HG03060 (cell line): Measurements from ENCODE around the gene MAML2.

Experiments used
- ATAC-seq: cut with Tn5 transposase; IDR thresholded peaks from one replicate; pipeline ENCODE4 v1.9.1; 2021; ENCODE audit warnings: low read depth, moderate number of reproducible peaks; ENCODE audit not compliant: unreplicated experiment

MAML2 gene

GRCh38 chr11:96218006-96218405 lies 125.0 kb downstream of the MAML2 start:
- ATAC-seq, result no peak

GRCh38 chr11:96217206-96217605 lies 125.8 kb downstream of the MAML2 start:
- ATAC-seq, result no peak

DNA sequence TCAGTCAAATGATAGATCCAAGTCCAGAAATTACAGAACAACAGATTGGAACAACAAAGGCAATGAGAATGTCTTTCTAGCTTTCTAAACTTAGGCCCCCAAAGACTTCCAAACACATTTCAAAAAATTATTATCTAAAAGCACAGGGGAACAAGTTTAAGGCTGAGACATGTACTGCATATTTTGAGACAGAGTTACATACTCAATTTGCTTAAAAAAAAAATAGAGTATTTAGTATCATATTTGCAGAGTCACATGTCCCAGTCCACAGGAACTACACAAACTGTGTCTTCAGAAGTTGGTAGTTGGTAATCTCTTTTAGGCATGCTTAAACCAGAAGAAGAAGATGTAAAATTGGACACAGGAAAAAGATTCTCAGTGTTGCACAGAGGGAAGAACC lies 127.2 kb downstream of the MAML2 start:
- ATAC-seq, result no peak

DNA sequence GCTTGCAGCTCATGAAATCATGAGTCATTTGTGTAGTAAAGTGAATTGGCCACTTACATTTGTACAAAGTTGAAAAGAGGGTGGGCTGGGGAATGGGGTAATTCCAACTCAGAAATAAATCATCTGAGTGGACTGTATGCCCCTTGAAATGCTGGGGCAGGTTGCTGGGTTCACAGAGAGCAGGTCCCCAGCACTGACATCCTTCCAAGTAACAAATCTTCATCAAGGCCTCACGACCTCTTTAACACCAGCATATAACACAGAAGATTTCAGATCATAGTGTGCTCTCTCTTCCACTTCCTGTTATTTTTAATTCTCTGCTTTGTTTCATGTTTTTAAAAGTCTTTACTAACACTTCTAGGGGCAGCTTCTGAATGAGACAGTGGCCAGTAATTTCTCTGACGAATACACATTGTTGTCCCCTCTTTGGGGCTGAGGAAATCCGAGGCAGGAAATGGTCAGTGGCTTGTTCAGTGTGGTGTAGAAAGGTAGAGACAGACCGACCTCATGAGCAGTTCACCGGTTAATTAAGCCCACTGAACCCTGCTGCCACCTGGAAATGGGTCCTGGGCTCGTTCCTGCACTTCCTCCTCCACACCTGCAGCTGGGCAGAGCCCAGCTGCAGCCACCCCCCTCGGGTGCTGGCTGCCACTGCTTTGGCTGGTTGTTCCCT lies 127.7 kb downstream of the MAML2 start:
- ATAC-seq, result peak; percentile 66

GRCh38 chr11:96214777-96215109 lies 128.3 kb downstream of the MAML2 start:
- ATAC-seq, result no peak

GRCh38 chr11:96213500-96213899 lies 129.5 kb downstream of the MAML2 start:
- ATAC-seq, result no peak

DNA sequence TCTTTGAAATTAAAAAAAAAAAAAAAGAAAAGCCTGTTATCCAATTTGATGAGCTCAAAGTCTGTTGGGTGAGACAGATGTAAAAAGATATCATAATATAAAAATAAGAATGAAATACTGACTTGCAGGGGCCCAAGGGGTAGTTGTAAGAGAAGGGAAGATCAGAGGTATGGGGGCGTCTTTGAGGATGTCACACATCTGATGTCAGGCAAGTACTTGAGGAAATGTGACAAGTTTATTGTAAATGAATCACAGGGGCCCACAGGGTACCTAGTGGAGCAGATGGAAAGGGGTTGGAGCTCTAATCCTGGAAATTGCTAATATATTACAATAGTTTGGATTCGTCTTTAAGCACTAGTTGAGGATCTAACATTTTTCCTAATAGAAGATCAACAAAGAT lies 131.6 kb downstream of the MAML2 start:
- no peak for ATAC-seq

GRCh38 chr11:96207459-96208449 lies 135.2 kb downstream of the MAML2 start:
- ATAC-seq, result no peak

DNA sequence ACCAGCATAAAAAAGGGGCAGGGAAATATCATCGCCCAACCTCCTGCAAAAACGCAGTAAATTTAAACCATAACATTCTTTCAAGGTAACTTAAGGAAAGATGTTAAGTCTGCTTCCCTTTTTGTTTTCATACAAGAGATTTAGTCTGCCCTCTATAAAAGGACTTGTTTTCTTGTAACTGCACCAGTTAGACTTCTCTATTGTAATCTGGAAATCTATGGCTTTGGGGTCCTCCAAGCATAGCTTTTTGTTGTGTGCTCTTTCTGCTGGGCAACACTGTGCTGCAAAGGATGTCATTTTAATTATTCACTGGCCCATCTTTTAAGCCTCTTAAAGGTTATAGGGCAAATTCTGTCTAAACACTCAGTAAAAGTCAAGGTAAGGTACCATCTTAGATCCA lies 136.0 kb downstream of the MAML2 start:
- ATAC-seq, result no peak

DNA sequence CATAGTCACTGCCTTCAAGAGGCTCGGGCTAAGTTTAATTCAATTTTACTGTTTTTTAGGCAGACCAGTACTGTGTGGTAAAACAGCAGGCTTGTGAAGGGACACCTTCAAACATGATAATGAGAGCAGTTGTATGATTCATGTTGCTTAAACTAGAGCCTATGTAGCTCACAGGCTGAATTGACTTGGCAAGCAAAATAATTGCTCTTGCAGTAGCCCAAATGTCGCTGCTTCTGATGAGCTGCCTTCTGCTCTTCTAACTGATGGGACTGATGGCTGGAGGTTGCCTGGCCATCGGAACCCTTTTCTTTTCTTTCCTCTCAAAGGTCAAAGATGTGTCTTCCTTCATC lies 137.6 kb downstream of the MAML2 start:
- ATAC-seq, result no peak

DNA sequence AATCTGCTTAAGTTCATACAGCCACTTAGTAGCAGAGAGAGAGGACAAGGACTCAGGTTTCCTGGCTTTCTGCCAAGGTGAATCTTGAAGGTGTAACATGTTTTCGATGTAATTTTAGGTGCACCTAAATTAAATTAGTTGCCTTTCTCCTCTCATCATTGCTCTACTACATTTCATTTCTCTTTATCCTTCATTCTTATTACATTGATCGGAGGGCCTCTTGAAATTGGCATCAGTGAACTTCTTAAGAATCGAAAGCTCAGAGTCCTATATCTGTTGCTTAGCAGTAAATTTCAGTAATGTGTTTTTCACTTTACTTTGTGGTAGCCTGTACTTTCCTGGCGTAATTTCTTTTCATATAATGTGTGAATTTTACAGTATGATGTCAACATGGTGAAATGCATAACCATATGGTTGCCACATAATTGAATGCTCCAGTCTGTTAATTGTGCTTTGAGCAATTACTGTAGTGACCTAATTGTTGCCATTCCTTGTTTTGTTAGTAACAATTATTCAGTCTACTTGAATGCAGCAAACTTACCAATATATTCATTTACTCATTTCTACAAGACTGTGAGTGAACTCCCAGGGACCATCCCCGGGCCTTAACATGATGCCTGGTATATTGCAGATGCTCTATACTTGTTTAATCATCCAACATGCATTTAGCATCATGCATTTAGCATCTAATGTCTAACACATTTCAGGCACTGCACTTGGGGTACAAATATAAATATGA lies 138.1 kb downstream of the MAML2 start:
- ATAC-seq, result no peak

GRCh38 chr11:96204366-96204659 lies 138.7 kb downstream of the MAML2 start:
- ATAC-seq, result no peak

- no peak for ATAC-seq
Observed at GRCh38 chr11:96203567-96204365, 139.2 kb downstream of the MAML2 start.

- no peak for ATAC-seq
Observed at GRCh38 chr11:96200243-96200642, 142.8 kb downstream of the MAML2 start.

DNA sequence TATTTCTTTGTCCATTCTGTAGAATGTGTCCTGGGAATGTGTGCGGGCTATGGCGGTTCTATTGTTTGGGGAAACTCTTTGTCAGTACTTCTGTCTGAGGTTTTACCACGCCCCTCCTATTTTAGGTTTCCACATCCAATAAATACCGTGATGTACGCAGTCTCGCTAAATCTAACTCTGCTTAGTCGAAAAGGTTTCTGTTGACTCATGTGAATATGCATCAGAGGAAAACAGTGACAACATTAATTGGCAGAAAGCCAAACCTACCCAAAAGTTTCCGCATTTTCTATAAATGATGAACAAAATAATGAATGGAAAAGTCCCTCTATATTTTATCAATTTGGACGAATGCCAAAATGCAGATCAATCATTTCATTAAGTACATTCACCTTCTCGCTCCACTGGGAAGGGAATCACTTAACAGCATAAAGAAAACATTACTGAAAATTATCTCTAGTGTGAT lies 143.4 kb downstream of the MAML2 start:
- ATAC-seq, result no peak

DNA sequence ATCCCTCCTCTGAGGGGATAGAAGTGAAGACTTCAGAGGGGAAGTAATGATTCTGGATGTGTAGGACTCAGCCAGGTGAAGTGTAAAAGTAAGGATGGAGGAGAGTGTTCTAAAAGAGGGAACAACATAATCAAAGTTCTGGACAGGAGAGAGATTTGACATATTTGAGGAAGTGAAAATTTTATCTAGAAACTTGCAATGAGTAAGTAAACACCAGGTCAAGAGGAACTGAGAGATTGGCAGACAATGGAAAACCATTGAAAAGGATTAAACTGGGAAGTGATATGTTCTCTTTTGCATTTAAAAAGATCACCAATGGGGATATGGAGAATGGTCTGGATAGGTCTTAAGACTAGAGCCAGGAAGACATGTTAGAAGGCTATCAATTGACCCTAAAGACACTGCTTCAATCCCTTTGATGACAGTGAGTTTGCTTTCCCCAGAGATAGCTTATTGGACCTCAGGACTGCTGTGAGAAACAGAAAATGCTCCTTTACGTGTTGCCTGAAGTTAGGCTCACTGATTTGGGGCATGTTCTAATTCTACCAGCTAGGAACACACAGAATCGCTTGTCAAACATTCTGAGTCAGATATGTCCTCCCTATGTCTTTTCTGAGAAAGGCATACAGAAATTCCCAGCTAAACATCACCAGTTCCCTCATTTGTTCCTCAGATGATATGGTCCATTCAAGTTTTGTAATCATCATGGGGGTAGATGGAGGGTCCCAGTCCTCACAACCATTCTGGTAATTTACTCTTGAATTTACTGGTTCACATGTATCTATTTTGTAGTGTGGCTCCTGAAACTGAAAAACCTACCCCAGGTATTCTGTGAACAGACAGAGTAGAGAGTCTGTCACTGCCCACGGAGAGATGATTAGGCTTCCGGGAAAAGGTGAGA lies 144.9 kb downstream of the MAML2 start:
- peak; percentile 75 for ATAC-seq

DNA sequence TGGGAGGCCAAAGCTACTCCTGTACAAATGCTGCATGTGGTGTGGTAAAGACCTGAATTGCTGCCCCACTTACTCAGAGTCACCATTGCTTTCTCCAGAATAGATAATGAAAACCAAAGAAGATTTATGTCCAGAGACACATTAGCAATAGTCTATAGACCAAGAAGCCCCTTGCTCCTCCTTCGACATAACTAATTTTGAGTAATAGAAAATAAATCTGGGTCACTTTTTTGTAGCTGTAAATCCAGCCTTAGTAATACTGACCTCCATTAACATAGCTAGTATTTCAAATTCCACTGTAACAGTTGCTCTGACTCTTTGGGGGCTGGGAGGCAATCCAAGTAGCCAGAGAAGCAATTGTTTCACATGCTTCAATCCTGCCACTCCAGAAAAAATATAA lies 145.9 kb downstream of the MAML2 start:
- ATAC-seq, result no peak

- no peak for ATAC-seq
Observed at GRCh38 chr11:96196181-96196662, 146.8 kb downstream of the MAML2 start.

DNA sequence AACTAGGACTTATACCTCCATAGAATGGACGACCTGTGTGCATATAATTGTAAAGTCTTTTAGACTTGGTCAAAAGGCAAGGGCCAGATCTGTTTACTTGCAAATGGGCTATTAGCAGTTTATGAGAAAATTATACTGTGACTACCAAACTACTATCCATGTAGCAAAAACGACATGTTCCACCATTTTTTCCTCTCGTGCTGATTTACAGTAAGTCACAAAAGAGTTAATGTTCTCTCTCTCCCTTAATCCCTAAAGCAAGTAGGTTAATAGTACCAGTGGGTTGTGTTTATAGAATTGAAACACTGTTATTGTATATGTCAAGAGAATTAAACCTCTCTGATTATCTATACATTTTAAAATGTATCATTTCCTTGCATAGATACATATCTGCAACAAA lies 147.3 kb downstream of the MAML2 start:
- no peak for ATAC-seq
